Measurements from ENCODE around the gene ZNF229. TPM values are rescaled to one million over a fixed set of nuclear protein-coding genes. Genes with fewer than 3 reads are reported as not detected.

ZNF229 gene
- total RNA-seq, 4 donors from 2014 or later: 1.1 to 3.4 (median 2.3) TPM

- intact Hi-C loops (cut with DNase I): no loop called here
- Histone ChIP-seq H3K27me3 (peaks cover 0 to 10% (median 0%) of the 10 kb centered on the region in 4 donors), H3K9me3 (peaks cover 0 to 73% (median 15%) of the 10 kb centered on the region in 3 donors), H3K4me1 (no peaks in the 10 kb centered on the region), H3K36me3 (no peaks in the 10 kb centered on the region), H3K4me3 (no peak overlapping the region), H3K27ac (no peak overlapping the region)
- WGBS, 2 donors: 44 to 66% methylated on average over 2 to 4 of the region's 4 CpGs
- DNase-seq: no peak
- no peak for TF ChIP-seq CTCF (IDR thresholded peaks at IDR 0.05)
- TF ChIP-seq POLR2A (IDR thresholded peaks at IDR 0.05): no peak
These were observed 6.8 kb upstream of the ZNF229 start for GRCh38 chr19:44455100-44455499.

- Histone ChIP-seq H3K27ac (no peak overlapping the region), H3K4me1 (peaks cover 0 to 13% (median 0%) of the 10 kb centered on the region in 3 donors), H3K4me3 (no peak overlapping the region), H3K27me3 (peaks cover 0 to 10% (median 0%) of the 10 kb centered on the region in 4 donors), H3K36me3 (no peaks in the 10 kb centered on the region), H3K9me3 (peaks cover 0 to 70% (median 18%) of the 10 kb centered on the region in 3 donors)
- TF ChIP-seq CTCF (IDR thresholded peaks at IDR 0.05): no peak
- 80 to 88% methylated on average over 4 of the region's 4 CpGs for WGBS, 2 donors
- intact Hi-C loops (cut with DNase I): no loop called here
- DNase-seq: no peak
These were observed 4.1 kb upstream of the ZNF229 start for GRCh38 chr19:44452367-44452766.

GRCh38 chr19:44451687-44452086 lies 3.4 kb upstream of the ZNF229 start:
- WGBS, 2 donors: 90 to 91% methylated on average over 17 to 18 of the region's 18 CpGs
- TF ChIP-seq POLR2A (IDR thresholded peaks at IDR 0.05) (no peak), CTCF (IDR thresholded peaks at IDR 0.05) (no peak)
- no peak for DNase-seq
- H3K36me3 ChIP-seq: no peaks in the 10 kb centered on the region
- H3K9me3 ChIP-seq: peaks cover 0 to 70% (median 17%) of the 10 kb centered on the region in 3 donors
- no peak overlapping the region for H3K27ac ChIP-seq
- H3K4me3 ChIP-seq: no peak overlapping the region
- H3K27me3 ChIP-seq: peaks cover 0 to 10% (median 0%) of the 10 kb centered on the region in 4 donors
- intact Hi-C loops (cut with DNase I): no loop called here
- peaks cover 0 to 13% (median 0%) of the 10 kb centered on the region in 3 donors for H3K4me1 ChIP-seq

GRCh38 chr19:44438441-44438840 lies 9.8 kb downstream of the ZNF229 start:
- no peak for TF ChIP-seq POLR2A (IDR thresholded peaks at IDR 0.05)
- TF ChIP-seq CTCF (IDR thresholded peaks at IDR 0.05): no peak
- H3K27me3 ChIP-seq: no peaks in the 10 kb centered on the region
- H3K4me3 ChIP-seq: no peak overlapping the region
- H3K27ac ChIP-seq: no peak overlapping the region
- no peak for DNase-seq
- intact Hi-C loops (cut with DNase I): no loop called here
- no peaks in the 10 kb centered on the region for H3K4me1 ChIP-seq
- peaks cover 0 to 76% (median 0%) of the 10 kb centered on the region in 3 donors for H3K36me3 ChIP-seq
- peaks cover 0 to 78% (median 60%) of the 10 kb centered on the region in 3 donors for H3K9me3 ChIP-seq
- WGBS, 2 donors: 92 to 96% methylated on average over 3 of the region's 3 CpGs

- intact Hi-C loops (cut with DNase I): no loop called here
- H3K4me3 ChIP-seq: no peak overlapping the region
- no peaks in the 10 kb centered on the region for H3K4me1 ChIP-seq
- H3K27me3 ChIP-seq: no peaks in the 10 kb centered on the region
- WGBS, 2 donors: 82 to 94% methylated on average over 2 of the region's 2 CpGs
- no peak overlapping the region for H3K27ac ChIP-seq
- DNase-seq: no peak
- peaks cover 0 to 83% (median 0%) of the 10 kb centered on the region in 3 donors for H3K36me3 ChIP-seq
- peaks cover 0 to 87% (median 58%) of the 10 kb centered on the region in 3 donors for H3K9me3 ChIP-seq
- no peak for TF ChIP-seq CTCF (IDR thresholded peaks at IDR 0.05)
- no peak for TF ChIP-seq POLR2A (IDR thresholded peaks at IDR 0.05)
These were observed 12.8 kb downstream of the ZNF229 start for GRCh38 chr19:44435441-44435840.

Measured in esophagus squamous epithelium (tissue), 5 donors.